ENCODE data around the gene REM2.

Gene REM2, protein sequence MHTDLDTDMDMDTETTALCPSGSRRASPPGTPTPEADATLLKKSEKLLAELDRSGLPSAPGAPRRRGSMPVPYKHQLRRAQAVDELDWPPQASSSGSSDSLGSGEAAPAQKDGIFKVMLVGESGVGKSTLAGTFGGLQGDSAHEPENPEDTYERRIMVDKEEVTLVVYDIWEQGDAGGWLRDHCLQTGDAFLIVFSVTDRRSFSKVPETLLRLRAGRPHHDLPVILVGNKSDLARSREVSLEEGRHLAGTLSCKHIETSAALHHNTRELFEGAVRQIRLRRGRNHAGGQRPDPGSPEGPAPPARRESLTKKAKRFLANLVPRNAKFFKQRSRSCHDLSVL

DNA sequence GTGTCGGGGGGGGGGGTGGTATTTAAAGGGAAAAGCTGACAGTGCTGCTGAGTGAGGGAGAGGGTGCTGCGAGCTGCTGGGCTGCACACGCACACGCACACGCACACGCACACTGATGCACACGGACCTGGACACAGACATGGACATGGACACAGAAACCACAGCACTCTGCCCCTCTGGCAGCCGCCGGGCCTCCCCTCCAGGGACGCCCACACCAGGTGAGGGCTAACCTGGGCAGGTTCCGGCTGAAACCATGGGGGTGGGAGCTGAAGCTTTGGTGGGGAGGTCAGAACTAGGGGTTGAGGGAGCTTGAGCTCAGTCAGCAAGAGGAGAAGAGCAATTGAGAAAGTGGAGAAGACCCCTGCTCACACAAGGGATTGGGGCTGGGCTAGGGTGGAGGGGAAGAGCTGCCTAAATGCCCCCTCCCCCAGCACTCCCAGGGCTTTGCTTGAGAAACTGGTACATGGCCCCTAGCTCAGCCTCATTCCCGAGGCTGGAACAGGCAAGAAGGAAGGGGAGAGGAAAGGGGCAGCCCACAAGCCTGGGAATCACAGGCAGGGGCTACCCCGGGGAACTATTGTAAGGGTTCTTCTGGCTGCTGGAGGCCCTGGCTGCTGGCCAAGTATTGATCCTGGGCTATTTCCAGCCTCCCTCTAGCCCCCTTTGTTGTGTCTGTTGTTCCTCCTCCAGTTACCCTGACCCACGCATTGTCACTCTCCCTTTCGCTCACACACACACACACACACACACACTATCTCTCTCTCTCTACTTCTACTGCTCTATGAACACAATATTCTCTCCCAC lies at the start of gene REM2:
Gene REM2 (plus strand): TSS at position 50 of the 804 bp plus-strand sequence. CDS start 66 bp downstream, at position 116.
- no peak for DNase-seq

DNA sequence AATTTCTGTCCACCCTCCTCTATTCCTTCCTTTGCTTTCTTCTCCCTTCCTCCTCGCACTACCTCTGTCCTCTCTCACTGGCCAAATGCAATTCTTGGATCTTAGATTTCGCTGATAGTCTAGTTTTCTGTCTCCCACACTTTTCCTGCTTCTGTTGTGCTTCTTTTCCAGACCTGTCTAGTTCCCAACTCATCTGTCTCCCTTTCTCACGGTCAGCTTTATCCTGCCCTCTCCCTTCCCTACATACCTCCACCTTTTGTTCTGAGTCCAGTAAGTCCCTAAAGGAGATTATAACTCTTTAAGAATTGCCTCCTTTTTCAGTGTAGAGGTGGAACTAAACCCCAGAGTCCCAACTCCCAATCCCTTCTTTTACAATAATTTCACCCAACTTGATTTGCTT lies 47.5 kb upstream of the REM2 start:
- DNase-seq = no peak

DNA sequence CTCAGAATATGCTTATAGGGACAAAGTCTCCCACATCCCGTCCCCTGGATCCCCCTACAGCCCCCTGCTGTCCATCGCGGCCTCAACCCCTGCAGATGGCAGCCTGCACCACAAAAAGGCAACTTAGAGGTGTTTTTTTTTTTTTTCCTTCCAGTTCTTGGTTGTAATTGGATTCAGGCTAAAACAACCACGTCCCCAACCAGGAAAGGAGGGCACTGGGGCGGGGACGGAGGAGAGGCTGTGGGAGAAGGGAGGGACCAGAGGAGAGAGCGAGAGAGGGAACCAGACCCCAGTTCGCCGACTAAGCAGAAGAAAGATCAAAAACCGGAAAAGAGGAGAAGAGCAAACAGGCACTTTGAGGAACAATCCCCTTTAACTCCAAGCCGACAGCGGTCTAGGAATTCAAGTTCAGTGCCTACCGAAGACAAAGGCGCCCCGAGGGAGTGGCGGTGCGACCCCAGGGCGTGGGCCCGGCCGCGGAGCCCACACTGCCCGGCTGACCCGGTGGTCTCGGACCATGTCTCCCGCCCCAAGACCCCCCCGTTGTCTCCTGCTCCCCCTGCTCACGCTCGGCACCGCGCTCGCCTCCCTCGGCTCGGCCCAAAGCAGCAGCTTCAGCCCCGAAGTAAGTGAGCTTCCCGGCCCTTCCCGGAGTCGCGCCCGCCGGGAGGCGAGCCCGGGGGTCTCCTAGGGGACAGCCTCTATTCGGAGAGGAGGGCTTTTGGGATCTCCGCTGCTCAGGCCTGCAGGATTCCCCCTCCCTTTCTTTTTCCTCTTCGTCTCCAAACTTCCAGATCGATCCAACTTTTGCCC lies 46.5 kb upstream of the REM2 start, which contains the start of gene MMP14:
Gene MMP14 (plus strand): TSS at position 285 of the 813 bp plus-strand sequence. CDS start 233 bp downstream, at position 518.
- DNase-seq = no peak

DNA sequence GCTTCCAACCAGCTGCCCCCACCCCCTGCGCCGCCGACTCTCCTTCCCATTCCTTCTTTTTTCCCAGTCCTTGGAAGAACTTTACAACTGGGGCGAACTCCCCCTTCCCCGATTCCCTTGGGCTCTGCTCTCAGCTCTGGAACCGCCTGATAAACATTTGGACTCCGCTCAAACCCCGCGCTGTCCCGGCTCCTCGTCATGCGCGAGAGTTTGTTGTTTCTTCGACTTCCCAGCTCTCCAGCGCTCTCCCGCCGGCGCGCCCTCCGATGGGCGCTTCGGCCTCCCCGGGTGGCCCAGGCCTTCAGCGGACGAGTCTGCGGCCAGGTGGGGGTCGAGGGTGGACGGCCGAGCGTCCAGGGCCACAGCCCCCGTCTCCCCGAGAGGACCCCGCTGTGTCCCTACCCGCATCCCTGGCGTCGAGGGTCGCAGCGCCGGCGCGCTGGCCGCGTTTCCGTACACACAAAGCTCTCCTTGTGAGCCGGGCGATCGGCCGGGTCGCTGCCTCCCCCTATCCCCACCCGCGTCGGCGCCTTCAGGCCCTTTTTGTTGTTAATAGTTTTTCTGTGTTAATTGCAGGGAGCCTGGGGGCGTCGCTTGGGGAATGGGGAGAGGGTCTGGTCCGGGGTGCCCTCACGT lies 45.8 kb upstream of the REM2 start:
- no peak for DNase-seq

DNA sequence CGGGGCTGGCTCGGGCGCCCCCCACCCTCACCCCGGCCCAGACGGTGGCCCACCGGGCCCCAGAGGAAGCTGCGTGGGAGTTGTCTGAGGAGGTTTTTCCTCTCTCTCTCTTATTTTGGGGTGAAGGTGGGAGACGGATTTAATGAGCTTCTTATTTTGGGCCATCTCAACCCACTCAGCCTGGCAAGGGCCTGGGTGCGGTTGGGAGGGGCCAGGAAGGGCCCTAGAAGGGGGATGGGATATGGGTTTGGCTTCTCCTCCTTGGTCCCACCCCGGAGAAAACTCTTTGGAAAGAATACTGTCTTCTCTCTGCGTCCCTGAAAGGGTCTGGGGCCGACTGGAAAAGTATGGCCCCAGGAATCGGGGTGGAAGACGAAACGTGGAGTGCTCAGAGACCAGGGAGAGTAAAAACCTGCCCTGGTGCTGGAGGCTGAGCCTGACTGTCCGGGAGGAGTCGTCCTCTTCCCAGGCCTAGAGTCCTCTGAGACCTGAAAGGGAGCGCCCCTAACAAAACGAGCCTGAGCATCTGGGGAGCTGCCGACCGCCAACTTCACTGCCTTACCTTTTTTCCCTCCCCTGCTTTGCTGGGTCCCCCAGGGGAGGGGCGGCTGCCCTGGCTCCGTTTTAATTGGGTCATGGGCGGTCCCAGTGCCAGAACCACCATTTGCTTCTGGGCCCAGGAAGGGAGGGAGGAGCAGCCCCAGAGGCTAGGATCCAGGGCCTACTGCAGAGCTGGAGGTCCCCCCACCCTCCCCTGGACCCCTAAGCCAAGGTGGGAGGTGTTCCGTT lies 45.1 kb upstream of the REM2 start:
- no peak for DNase-seq

DNA sequence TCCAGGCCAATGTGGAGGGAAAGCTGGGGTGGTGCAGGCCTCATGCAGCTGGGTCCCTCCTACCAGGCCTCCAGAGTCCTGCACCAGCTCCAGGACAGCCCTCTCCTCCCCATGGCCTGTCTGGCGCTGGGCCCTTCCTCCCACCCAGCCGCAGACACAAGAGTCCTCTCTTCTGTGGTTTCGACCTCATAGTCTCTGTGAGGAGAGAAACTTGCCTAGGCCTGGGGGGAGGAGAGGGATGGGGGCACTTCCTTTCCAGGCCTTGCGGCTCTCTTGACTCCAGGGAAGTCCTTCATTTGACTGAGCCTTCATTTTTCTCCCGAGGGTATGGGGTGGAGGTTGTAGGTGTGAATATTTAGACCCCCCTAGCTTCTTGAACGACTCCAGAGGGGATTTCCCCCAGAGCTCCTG lies 44.4 kb upstream of the REM2 start:
- no peak for DNase-seq

DNA sequence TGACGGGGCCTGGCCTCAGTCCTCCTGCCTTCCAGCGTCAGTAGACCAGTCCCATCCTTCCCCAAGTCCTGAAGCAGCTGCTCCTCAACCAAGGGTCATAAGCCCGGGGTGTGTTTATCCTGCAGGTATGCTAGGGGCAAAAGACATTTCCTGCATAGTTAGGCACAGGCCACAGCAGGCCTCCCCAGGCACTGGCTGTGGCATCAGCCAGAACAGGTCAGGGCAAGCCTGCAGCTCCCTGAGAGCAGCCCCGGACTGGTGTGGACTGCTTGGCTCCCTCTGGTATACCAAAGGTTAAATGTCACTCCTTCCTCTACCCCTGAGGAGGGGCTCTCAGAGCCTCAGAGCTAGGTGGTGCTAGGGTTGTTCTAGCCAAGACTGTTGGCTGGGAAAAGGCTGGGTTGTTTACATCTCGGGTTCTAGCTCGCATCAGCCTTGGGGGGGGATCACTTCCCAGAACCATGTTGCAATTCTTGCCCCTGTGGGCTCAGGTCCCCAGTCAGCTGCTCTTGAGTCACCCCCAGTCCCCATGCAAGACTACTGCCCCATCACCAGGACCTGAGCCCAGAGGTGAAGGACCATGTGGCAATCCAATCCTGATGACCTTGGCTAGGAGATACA lies 43.8 kb upstream of the REM2 start:
- no peak for DNase-seq

DNA sequence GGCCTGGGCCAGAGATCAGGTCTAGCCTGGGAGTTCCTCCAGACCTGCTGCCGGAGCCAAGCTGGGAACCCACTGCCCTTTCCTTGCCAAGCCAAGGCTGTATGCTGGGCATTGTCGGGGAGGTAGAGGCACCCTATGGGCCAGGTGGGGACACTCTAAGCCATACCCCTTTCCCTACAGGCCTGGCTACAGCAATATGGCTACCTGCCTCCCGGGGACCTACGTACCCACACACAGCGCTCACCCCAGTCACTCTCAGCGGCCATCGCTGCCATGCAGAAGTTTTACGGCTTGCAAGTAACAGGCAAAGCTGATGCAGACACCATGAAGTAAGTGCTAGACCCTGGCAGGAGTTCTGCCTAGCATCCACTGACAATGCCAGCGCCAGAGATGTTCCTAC lies 41.7 kb upstream of the REM2 start:
- DNase-seq = no peak

DNA sequence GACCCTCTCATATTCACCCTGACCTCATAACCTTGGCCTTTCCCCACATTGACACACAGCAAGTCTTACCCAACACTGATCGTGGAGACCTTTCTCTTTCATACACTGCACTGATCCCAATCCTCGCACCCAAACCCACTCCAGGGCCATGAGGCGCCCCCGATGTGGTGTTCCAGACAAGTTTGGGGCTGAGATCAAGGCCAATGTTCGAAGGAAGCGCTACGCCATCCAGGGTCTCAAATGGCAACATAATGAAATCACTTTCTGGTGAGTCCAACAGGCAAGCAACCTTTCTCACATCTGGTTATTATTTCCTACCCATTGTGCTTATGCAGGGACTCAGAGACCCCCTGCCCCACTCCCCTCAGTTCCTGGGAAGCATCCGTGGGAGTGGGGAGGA lies 41.3 kb upstream of the REM2 start:
- no peak for DNase-seq

DNA sequence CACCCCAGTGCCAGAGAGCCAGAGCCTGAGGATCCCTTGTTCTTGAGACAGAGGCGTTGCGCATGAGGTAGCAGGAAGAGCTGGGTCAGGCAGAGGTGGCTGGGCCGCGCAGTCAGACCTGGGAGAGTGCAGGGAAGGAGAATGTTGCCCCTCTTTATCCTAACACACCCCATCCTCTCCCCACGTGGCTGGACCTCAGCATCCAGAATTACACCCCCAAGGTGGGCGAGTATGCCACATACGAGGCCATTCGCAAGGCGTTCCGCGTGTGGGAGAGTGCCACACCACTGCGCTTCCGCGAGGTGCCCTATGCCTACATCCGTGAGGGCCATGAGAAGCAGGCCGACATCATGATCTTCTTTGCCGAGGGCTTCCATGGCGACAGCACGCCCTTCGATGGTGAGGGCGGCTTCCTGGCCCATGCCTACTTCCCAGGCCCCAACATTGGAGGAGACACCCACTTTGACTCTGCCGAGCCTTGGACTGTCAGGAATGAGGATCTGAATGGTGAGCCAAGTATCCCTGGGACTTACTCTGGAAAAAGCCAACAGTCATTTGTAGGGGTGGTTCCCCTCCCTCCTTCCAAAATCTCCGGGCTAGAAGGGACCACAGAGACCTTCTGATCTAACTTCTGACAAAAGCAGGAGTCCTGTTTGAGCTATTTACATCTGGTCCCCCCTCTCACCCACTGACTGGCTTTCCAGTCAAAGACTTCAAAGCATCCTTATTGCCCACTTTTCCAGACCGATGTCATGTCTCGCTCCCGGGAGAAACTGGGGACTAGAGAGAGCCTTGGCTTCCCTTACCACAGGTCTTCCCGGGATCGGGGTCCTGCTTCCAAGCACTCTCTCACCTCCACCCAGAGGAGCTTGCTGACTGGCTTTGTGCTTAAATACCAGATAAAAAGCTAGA lies 40.6 kb upstream of the REM2 start:
- DNase-seq = no peak

DNA sequence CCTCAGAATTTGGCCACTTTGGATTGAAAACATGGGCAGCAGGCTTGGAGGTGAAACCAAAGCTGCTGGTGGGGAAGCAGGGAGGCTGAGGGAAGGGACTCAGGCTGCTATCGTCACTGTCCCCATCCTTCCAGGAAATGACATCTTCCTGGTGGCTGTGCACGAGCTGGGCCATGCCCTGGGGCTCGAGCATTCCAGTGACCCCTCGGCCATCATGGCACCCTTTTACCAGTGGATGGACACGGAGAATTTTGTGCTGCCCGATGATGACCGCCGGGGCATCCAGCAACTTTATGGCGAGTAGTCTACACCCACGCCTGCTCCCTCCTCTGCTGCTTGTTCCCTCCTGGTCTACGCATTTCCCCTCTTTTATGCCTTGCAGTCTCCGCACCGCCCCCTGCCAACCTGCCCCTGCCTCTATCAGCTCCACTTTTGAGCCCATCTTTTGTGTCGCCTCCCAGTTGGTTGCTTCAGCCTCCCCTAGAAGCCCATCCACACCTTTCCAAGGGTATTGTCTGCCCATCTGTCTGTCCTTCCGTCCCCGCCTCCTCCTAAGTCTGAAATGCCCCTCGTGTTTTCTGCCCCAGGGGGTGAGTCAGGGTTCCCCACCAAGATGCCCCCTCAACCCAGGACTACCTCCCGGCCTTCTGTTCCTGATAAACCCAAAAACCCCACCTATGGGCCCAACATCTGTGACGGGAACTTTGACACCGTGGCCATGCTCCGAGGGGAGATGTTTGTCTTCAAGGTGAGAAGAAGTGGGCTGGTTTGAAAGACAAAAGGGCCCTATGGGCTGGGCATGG lies 39.7 kb upstream of the REM2 start:
- DNase-seq = no peak

DNA sequence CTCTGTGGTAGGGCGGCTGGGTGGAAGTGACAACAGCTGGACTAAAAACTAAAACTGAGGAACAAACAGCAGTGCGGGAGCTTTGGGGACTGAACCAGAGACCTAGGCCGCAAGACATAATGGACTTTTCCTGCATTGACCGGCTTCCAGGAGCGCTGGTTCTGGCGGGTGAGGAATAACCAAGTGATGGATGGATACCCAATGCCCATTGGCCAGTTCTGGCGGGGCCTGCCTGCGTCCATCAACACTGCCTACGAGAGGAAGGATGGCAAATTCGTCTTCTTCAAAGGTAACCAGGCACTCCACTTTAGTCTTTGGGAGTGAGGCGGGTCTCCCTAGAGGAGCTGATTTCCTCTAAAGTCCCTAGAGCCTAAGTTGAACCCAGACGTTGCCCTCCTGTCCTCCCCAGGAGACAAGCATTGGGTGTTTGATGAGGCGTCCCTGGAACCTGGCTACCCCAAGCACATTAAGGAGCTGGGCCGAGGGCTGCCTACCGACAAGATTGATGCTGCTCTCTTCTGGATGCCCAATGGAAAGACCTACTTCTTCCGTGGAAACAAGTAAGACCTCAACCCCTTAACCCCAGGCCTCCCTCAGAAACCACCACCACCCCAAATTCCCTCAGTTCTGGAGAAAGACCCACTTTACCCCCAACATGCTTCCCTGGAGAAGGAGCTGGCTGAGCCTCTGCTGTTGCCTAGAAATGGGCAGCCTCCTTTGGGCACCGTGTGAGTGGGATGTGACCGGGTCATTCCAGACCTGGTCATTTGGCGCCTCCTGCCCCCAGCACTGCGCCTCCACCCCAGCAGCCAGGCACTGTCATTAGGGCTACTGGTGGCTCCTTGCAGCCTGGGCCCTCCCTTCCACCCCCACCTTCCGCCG lies 38.6 kb upstream of the REM2 start:
- DNase-seq = no peak

DNA sequence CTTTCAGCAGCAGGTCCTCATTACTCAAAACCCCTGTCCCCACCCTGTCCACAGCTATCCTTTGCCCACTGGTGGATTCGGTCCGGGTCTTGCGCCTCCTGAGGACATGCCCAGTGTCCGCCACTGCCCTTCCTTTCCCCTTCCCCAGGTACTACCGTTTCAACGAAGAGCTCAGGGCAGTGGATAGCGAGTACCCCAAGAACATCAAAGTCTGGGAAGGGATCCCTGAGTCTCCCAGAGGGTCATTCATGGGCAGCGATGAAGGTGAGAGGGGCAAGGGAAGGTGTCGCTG lies 38.0 kb upstream of the REM2 start:
- DNase-seq = no peak

DNA sequence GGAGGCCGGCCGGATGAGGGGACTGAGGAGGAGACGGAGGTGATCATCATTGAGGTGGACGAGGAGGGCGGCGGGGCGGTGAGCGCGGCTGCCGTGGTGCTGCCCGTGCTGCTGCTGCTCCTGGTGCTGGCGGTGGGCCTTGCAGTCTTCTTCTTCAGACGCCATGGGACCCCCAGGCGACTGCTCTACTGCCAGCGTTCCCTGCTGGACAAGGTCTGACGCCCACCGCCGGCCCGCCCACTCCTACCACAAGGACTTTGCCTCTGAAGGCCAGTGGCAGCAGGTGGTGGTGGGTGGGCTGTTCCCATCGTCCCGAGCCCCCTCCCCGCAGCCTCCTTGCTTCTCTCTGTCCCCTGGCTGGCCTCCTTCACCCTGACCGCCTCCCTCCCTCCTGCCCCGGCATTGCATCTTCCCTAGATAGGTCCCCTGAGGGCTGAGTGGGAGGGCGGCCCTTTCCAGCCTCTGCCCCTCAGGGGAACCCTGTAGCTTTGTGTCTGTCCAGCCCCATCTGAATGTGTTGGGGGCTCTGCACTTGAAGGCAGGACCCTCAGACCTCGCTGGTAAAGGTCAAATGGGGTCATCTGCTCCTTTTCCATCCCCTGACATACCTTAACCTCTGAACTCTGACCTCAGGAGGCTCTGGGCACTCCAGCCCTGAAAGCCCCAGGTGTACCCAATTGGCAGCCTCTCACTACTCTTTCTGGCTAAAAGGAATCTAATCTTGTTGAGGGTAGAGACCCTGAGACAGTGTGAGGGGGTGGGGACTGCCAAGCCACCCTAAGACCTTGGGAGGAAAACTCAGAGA lies 37.0 kb upstream of the REM2 start:
- no peak for DNase-seq

DNA sequence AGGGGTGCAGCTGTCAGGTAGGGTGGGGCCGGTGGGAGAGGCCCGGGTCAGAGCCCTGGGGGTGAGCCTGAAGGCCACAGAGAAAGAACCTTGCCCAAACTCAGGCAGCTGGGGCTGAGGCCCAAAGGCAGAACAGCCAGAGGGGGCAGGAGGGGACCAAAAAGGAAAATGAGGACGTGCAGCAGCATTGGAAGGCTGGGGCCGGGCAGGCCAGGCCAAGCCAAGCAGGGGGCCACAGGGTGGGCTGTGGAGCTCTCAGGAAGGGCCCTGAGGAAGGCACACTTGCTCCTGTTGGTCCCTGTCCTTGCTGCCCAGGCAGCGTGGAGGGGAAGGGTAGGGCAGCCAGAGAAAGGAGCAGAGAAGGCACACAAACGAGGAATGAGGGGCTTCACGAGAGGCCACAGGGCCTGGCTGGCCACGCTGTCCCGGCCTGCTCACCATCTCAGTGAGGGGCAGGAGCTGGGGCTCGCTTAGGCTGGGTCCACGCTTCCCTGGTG lies 36.2 kb upstream of the REM2 start:
- DNase-seq = no peak

DNA sequence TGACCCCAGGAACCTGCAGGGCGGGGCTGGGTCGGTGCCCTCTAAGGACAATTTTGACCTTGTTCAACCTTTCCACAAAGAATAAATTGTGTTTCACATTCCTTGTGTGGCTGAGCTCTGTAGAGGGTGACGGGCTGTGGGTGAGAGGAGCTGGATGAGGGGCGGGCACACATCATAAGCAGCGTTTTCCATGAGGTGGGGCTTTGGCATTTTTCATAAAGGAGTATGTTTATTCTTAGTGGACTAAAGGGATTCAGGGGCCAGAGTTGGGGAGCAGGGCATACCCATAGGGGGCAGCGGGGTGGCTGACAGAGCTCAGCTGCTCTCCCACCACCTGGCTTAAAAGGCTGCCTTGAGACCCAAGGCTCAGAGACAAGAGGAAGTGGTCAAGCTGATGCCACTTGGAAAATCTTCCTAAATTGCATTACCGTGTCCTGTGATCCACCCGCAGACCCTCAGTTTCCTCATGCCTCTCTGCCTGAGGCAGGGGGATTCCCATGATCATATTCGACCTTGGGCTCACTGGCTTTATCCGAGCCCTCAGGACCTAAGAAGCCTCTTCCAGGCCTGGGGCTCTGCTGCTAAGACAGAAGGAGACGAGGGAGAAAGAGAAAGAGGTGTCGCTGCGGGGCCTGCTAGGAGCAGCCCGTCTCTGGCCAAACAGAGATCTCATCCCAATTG lies 35.2 kb upstream of the REM2 start:
- DNase-seq = no peak

All from bone marrow (tissue), 2 donors.